Brain pericyte (primary cell): ENCODE measurements around the gene COLEC11.
A peak's percentile ranks its signal among the peaks of the same experiment; 100 is the strongest.
"Not testable (repeated sequence)": the region's sequence is repeated elsewhere in the genome, so short reads cannot be mapped to it uniquely, and the experiment has no call there.

Experiments used
- DNase-seq: peaks from one replicate; pipeline ENCODE4 v3.0.0-alpha.2; 2012; ENCODE audit warnings: low read depth, low spot score

COLEC11 gene

DNA sequence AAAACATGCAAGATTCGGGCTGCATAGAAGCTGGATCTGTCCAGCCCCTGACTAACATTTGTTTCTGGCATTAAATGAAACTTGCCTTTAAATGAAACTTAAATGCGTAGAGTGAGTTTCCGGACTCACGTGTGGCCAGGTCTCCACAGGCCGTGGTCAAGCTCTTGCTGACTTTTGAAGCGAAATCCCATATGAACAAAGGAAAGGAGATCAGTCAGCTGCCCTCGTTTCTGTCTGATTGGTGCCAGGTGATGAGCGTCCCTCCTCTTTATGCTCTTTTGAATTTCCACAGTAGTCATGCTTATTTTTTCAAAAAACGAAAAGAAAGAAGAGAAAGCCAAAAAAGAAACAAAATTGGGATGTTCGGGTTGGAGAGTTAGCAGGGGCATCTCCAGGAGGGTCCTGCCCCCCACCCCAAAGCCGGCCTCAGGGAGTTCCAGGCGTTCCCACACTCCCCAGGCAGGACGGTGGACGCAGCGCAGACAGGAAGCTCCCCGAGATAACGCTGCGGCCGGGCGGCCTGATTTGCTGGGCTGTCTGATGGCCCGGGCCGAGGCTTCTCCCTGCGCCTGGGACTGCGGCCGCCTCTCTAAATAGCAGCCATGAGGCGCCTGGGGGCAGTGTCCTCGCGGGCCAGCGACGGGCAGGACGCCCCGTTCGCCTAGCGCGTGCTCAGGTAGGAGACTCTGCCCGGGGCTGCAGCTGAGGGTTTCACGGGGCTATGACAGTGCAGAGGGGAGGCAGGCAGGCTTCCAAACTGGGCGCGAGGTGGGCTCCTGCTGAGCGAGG, at the start of gene COLEC11:
TSS of gene COLEC11 (plus strand) at position 620 of the 789 bp plus-strand sequence. CDS start 9,229 bp downstream, outside the sequence.
- no peak for DNase-seq

DNA sequence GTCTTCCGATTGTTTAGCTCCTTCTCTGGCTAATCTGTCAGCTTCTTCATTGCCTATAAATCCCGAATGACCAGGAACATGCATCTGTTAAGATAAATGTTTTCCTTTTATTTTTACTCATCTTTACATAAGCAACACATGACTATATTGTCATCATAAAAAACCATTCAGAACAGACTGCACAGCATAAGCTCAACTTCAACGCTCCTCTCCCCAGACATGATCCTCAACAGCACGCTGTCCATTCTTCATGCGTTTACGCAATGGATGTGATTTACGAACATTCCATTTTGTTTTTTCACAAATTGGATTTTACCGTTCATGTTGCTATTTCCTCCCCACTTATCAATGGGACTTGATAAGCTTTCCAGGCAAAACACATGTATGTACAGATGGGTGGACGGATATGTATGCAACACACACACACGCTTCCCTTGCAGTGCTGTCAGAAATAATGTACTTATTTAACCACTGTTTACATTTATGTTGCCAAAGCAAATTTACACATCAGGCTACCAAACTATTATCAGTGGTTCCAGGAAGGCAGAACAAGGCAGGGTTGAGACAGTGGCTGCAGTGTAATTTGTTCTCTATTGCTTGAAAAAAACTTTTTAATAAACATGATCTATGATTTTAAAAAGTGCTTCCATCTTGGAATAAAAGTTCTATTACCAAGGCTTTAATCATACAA, 49.0 kb upstream of the COLEC11 start:
- DNase-seq, result no peak

DNA sequence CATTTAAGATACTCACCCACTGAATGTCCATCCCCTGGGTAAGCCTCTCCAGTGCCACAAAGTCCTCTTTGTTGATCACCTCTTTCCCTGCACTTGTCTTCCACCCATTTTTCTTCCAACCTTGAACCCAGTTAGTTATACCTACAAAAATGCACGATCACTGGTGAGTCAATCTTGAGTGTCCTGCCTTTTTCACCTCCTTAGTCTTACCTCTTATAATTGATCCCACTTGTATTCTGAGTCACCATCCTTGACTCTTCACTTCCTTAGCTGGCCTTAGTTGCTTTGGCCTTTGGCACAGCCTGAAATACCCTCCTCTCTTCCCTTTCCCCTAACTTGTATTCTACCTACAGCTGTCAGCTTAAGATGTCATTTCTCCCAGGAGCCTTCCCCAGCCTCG, 47.0 kb upstream of the COLEC11 start:
- no peak for DNase-seq

DNA sequence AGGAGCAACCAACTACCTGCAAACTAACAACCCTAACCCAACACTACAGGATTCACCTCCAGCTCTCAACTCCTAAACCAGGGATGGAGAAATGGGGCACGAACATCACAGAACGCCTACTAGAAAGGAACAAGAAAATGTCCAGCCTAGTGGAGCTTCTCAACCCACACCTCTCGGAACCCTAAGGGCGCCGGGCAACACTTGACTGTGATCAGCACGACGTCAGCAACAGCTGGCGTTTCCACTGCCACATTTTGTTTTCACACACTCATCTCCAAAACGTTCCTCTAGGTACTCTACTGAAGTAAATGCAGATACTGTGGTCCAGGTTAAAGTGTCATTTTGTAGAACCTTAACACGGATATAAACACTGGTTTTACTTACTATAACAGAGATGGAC, 41.0 kb upstream of the COLEC11 start:
- DNase-seq, result no peak

DNA sequence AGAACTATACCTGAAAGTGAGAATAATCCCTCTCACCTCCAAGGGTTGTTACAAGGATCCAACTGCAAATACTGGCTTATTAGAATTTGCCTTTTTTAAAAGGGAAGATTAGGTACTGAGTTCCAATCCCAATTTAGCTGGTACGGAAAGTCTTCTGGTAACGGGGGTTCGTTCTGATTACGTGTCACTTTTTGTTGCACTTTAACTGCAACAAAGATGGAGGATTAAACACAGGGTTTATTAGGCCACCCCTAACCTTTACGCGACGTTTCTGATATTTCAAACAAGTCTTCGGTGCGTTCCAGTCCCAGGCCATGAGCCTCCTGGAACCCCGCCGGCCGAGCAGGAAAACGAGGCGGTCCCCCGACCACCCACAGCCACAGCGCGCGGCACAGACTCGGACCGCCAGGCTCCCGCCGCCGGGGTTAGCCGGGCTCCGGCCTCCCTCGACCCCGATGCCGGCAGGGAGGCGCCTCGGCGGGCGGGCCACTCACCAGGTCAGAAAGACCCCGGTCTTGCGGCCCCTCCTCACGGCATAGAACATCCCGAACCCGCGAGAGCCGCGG, 37.2 kb upstream of the COLEC11 start:
- no peak for DNase-seq

- peak; percentile 96 for DNase-seq
Observed at GRCh38 chr2:3558205-3559014, 36.5 kb upstream of the COLEC11 start, which contains the start of gene RNASEH1. Gene RNASEH1, minus strand, starts transcription at chr2:3558333. Its CDS starts 73 bp downstream, at chr2:3558260.

GRCh38 chr2:3563521-3563976, 31.4 kb upstream of the COLEC11 start:
- DNase-seq, result no peak

DNA sequence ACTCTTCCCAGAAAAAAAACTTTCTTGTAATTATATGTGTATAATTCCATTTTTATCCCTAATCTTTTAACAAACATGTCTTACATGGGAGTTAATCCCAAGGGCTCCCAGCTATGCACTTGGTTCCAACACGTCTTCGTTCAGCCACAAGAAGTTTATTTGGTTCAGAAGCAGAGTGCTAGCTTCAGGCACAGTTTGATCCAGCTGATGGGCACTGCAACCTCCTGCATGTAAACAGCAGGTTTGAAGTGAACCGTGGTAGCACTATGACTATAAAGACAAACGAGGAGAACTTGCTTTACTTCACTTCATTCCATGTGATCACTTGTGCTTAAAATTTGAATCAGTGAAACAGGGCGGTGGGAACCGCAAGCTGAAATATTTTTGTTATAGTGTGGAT, 29.8 kb upstream of the COLEC11 start:
- no peak for DNase-seq

- DNase-seq, result no peak
Observed at GRCh38 chr2:3566806-3567205, 28.1 kb upstream of the COLEC11 start.

- not testable (repeated sequence) for DNase-seq
Observed at GRCh38 chr2:3569656-3570055, 25.3 kb upstream of the COLEC11 start.

DNA sequence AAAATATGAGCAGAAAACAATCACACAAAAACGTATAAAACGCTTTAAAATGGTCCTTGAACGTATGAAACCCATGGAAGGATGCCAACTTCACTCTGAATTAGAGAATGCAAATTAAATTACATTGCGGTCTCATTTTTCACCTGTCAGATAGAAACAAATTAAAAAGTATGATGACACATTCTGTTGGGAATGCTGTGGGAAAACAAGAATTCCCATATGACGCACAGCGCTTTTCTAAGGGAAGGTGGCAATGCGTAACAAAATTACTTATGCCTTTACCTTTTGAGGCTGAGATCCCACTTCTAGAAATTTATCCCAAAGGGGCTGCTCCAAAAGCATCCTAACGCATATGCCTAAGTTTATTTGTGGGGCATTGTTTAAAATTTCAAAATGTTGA, 23.6 kb upstream of the COLEC11 start:
- no peak for DNase-seq

DNA sequence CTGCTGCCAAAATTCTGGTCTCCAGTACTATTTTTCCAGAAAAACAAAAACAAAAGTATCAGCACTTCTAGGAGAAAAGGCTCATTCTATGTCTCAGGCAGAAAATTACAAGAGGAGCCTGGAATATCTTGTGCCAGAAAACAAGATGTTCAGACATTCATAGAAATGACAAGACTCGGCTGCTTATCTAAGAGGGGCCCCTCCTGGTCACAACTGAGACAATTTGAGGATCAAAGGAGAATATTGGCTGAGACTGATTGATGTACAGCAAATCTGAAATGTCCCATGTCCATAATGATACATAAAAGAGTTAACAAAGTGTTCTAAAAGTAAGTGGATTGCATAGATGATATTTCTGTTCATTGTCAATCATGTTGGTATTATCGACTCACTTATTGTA, 22.3 kb upstream of the COLEC11 start:
- DNase-seq, result no peak

DNA sequence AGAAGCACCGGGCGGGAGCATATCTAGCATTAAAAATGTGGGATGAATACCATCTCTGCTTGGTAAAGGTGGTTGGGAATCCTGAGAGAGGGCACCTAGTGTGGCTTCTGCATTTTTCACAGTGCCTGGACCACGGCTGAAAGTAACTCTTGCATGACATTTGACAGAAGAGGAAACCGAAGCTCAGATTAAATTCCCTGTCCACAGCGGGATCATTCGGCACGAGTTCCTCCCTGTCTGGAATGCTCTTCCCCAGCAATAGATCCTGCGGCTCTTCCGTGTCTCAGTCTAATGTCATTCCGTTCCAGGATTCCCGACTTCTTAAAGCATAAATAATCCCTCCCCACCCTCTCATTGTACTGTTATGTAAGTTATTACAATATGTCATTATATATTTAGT, 20.8 kb upstream of the COLEC11 start:
- DNase-seq, result no peak

- no peak for DNase-seq
Observed at GRCh38 chr2:3575534-3576262, 19.2 kb upstream of the COLEC11 start.

DNA sequence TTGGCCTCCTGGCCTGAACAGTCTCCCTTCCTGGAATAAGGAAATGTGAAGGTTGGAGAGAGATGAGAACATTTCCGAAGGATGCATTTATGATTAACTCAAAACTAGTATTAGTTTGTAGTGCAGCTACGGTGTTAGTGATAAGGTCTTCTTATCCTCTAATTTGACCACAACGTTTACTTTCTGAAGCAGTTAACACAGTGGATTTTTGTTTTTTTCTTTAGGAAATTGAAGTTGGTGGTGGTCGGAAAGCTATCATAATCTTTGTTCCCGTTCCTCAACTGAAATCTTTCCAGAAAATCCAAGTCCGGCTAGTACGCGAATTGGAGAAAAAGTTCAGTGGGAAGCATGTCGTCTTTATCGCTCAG, 18.7 kb upstream of the COLEC11 start:
- not testable (repeated sequence) for DNase-seq

- no peak for DNase-seq
Observed at GRCh38 chr2:3578987-3579386, 15.9 kb upstream of the COLEC11 start.

GRCh38 chr2:3580449-3580848, 14.5 kb upstream of the COLEC11 start:
- DNase-seq, result no peak

DNA sequence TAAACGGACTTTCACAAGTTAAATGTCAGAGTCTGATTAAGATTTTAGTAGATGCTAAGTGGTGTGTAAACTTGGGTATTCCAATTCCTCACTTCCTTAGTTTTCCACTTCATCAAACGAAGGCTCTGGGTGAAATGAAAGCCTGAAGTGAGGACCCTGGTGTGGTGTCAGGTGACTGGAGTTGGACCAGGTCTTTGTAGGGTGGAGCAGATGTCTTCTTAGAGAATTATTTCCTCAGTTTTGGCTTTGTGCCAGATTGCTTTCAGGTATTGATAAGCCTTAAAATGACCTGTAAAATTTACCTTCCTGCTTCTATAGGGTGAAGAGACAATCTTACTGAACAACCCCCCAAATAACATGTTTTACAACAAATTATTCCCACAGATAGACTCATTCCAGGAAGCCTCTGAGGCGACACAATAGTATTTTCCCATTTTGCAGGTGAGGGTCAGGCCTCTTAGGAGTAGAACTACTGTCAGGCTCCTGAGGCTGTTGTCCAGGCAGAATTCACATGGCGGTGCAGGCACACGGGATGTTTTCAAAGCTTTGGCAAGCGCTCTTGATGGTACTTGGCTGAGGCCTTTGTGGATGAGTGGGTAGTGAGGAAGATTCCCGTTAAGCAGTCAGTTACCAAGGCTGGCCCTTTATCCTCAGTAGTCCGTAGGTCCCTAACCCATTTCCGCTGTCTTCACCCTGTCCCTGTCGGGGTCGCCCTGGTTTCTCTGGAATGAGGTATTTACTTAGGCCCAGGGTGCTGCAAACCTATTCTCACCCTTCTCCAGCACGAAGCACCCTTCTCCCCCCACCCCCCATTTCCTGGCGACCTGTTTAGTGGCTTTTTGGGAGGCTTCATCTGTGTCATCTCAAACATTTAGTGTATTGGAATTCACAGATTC, 13.3 kb upstream of the COLEC11 start:
- DNase-seq, result no peak

- no peak for DNase-seq
Observed at GRCh38 chr2:3584076-3584475, 10.8 kb upstream of the COLEC11 start.

DNA sequence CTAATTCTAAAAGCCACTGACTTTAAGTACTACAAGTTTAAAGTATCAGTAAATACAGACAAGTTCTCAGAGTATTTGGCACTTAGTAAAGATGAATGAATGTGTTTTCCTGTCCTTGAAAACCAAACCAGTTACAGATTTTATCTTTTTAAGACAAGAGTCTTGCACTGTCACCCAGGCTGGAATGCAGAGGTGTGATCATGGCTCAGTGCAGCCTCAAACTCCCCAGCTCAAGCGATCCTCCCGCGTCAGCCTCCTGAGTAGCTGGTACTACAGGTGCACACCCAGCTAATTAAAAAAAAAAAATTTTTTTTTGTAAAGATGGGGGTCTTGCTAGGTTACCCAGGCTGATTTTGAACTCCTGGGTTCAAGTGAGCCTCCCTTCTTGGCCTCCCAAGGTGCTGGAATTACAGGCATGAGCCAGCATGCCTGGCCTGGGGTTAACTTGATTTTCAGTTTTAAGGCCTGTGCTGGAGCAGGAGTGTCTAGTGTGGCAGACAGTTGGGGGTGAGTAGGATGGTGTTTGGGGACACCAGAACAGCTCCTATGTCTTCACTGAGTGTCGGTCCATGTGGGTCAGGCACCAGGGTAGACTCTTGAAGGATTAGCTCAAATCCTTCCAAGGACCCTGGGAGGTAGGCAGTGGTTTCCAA, 10.2 kb upstream of the COLEC11 start:
- DNase-seq, result no peak
